ENCODE results near the gene SRP19.

DNA sequence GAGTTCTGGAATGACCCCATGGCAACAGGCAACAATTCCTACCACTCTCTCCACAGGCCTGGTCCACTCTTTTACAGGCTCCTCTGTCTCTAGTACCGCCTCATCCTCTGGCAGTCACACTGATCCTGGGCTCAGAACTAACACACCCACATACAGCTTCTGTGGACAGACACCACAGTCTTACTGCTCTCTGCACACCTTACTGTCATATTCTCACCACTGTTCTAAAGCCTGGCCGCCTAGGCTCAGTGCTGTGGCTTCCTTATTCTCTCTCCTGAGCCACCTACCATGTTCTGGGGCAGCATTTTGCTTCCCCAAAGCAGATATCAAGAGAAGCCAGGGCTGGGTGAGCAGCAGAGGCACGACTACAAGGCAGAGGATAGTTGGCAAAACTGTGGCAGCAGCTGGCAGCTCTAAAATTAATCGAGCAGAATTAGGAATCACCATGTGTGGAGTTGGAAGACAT lies 46.1 kb downstream of the SRP19 start:
- TF ChIP-seq, protein P1, sequence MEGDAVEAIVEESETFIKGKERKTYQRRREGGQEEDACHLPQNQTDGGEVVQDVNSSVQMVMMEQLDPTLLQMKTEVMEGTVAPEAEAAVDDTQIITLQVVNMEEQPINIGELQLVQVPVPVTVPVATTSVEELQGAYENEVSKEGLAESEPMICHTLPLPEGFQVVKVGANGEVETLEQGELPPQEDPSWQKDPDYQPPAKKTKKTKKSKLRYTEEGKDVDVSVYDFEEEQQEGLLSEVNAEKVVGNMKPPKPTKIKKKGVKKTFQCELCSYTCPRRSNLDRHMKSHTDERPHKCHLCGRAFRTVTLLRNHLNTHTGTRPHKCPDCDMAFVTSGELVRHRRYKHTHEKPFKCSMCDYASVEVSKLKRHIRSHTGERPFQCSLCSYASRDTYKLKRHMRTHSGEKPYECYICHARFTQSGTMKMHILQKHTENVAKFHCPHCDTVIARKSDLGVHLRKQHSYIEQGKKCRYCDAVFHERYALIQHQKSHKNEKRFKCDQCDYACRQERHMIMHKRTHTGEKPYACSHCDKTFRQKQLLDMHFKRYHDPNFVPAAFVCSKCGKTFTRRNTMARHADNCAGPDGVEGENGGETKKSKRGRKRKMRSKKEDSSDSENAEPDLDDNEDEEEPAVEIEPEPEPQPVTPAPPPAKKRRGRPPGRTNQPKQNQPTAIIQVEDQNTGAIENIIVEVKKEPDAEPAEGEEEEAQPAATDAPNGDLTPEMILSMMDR (IDR thresholded peaks at IDR 0.05 in 8 of 11, conservative IDR thresholded peaks at IDR 0.05 in 3 of 11), result no peak
- TF ChIP-seq POLR2A (IDR thresholded peaks at IDR 0.05) (no peak), POLR2AphosphoS5 (IDR thresholded peaks at IDR 0.05) (no peak)
